HG03442 (cell line): Measurements from ENCODE around the gene HACD2.

Experiments
- ATAC-seq: cut with Tn5 transposase; IDR thresholded peaks from one replicate; pipeline ENCODE4 v1.9.1; 2021; ENCODE audit warnings: mild to moderate bottlenecking, moderate library complexity; ENCODE audit not compliant: unreplicated experiment

Gene HACD2

DNA sequence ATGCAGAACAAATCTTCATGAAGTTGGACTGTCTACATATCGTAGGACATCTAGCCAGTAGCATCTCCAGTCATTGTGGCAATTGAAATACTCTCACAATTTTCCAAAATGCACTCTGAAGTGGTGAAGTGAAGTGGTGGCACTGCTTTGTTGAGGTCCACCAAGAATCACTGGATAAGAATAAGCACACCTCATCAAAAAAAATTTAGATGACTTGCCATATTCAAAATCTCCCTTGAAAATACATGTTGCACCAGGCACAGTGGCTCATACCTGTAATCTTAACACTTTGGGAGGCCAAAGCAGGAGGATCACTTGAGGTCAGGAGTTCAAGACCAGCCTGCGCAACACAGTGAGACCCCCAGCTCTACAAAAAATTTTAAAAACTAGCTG, 12.9 kb downstream of the HACD2 start:
- no peak for ATAC-seq

DNA sequence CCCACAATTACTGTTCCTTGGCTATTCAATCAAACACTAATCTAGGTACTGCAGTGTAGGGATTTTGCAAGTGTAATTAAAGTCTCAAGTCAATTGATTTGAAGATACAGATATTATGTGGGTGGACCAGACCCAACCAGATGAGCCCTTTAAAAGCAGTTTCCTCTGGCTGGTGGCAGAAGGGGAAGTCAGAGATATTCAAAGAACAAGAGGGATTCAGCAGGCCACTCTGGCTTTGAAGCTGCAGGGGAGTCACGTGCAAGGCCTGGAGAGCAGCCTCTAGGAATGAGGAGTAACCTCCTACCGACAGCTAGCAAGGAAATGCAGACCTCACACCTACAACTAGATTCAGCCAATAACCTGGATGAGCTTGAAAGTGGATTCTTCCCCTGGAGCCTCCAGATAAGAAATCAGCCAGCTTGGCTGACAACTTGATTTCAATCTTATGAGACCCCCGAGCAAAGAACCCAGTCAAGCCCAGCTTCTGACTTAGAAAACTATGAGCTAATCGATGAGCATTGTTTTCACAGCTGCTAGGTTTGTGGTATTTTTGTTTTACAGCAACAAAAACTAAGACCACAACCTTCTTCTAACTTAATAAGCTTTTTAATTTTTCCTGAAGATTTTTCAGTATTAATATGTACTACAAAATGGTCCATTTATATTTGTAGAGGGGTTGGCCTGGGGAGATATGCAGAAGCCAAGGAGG, 13.4 kb downstream of the HACD2 start:
- no peak for ATAC-seq

GRCh38 chr3:123568875-123569274, 16.0 kb downstream of the HACD2 start:
- ATAC-seq = no peak

DNA sequence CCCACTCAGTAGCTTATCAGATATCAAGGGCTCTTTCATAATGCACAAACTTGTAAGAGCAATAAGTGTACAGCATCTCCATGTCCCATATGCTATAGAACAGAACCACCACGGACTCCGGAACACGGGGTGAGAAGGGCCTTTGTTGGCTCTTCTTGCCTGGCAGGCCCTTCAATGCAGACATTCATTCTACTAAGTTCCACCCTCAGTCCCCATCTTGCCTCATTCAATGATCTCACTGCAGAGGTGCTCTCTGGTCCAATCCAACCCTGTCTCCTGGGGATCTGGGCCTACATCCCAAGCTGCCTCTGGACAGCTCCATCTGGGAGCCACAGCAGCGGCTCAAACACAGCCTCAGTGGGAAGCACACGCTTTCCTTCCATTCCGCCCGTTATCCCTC, 16.8 kb downstream of the HACD2 start:
- no peak for ATAC-seq

GRCh38 chr3:123564056-123564455, 20.8 kb downstream of the HACD2 start:
- no peak for ATAC-seq

GRCh38 chr3:123562547-123562946, 22.3 kb downstream of the HACD2 start:
- ATAC-seq = no peak

DNA sequence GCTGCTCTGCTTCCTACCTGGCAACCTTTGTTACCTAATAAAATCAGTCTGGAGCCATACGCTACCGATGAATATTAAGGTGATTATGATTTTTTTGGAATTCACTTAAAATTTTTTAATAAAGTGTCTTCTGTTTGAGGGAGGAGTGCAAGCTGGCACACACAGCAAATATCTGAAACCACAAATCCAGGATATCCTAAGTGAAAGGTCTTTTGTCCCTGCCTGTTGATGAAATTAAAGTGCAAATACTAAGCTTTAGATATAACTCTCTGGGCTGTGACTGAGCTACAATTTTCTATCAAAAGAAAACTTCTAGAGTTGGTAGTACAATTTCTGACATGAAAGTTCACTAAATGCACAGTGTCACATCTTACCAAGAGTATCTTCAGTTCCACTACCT, 23.7 kb downstream of the HACD2 start:
- no peak for ATAC-seq

- no peak for ATAC-seq
Observed at GRCh38 chr3:123559040-123559861, 25.6 kb downstream of the HACD2 start.

DNA sequence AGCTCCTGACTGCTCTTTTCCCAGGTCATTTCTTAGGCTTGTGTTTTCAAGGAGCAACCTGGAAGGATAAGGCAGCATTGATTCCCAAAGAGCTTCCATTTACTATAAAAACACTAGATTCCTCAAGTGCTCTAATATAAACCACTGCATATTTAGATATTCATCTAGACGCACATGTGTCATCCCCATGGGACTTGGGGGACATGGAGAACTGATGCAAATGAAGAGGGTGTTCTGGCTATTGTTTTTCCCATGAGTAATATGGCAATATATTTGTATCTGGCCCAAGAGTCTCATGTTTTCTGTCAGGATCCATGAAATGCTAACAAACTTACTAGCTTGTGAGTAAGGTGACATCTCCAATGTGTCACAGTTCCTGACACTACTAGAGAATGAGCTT, 31.3 kb downstream of the HACD2 start:
- no peak for ATAC-seq

- ATAC-seq = no peak
Observed at GRCh38 chr3:123552768-123553167, 32.1 kb downstream of the HACD2 start.

DNA sequence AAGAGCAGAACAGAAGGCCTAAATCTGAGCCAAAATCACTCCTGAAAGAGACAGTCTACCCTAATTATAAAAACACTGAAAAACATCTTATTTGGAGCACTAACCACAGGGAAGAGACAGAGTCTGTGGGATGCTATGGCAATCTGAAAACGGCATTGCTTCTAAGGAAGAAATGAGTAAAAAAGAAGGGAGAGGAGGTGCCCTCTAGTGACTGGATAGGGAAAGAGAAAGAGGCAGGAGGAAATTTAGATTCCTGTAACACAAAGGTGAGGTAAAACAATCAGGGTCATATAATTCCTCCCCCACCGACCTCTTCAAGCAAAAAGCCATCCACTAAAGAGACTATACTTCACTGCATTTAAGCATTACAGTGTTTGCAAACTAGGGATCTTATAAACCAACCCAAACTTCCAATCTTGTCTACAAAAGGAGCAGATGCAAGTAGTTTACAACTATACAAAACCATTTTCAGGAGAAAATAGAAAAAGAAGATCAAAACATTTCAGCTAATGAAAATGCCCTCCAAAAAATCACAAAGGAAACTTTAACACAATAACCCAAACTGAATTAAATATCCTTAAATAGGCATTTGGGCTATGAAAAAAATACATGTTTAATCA, 32.6 kb downstream of the HACD2 start:
- ATAC-seq = no peak

DNA sequence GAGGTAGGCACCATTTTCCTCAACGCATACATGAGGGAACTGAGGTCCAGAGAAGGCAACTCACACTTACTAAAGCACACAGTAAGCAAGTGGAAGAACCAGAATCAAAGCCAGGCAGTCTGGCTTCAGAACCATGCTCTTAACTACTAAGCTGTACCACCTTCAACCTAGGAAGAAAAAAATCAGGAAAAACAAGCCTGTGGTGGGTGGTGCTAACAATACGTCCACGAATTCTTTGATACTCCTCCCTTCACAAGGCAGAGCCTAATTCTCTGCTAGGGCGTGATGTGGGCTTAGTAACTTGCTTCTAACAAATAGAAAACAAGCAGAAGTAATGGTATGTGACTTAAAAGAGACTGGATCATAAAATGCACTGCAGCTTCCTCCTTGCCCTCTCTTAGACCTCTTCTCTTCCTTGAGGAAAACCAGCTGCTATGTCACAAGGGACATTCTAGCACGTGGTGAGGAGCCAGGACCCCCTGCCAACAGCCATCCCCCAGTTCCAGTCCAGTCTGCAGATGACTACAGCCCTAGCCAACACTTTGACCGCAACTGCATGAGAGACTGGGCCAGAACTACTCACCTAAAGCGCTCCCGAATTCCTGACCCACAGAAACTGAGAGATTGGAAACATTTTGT, 36.9 kb downstream of the HACD2 start:
- no peak for ATAC-seq

DNA sequence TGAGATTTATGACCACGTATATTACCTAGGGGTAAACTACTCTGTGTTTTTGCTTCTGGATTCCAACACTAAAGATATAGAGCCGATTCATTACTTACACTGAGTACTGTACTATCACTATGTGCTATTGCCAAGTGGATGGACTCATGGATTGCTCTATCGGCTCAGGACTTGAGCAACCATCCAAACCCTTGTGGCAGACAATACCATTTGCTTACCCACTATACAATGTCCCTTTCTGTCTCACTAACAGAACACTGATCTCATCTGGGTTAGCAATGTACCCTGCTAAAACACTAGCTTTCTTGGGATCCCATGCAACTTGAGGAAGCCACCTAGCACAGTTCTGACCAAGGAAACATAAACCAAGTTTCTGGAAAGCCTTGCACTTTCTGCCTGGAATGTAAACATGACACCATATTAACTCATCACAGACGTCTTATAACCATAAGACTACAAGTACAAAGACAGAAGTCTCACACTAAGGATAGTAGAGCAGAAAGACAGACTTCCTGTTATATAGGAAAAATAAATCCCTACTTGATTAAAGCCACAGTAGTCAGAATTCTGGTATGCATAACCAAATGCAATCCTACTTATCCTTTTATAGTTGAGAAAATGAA, 38.6 kb downstream of the HACD2 start:
- ATAC-seq = no peak

- no peak for ATAC-seq
Observed at GRCh38 chr3:123543950-123544349, 40.9 kb downstream of the HACD2 start.

DNA sequence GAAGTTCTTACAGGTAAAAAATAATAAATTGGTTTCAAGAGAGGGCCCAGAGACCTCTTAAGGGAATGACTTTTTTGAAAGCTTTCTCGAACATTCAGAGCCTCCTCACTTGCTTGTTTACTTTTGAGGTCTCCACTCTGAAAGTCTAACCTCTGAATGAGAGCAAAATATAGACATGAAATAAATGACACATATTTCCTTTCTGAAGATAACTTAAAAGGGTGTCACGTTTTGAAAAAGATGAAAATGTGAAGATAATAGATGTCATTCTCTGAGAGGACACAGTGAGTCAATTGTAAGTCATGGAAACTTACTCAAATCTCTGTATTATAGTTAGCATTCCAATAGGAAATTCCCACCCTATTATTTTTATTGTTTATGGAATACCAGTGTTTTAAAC, 44.6 kb downstream of the HACD2 start:
- no peak for ATAC-seq

GRCh38 chr3:123536153-123536895, 48.5 kb downstream of the HACD2 start:
- peak; percentile 81 for ATAC-seq

DNA sequence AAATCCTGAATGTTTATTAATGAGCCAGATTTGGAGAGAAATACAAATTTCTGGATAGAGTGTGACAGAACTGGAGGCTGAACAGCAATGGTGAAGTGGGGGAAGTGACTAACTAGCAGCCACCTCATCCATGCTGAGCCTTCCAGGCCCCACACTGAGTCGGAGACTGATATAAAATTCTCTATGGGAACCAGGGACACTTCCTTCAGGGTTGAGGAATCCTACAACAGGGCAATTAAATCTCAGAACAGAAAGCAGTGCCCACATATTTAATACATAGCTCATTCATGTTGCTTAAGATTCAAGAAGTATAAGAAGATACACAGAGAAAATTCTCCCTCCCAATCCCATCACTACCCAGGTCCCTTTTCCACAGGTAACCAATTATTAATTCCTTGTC, 49.3 kb downstream of the HACD2 start:
- no peak for ATAC-seq

DNA sequence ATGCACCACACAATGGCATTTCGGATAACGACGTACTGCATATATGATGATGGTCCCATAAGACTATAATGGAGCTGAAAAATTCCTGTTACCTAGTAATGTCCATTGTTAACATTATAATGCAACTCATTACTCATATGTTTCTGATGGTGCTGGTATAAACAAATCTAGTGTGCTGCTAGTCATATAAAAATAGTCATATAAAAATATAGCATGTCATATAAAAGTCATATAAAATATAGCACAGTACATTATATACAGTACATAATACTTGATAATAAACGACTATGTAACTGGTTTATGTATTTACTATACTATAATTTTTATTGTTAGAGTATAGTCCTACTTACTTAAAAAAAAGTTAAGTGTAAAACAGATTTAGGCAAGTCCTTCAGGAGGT, 50.6 kb downstream of the HACD2 start:
- ATAC-seq = no peak

GRCh38 chr3:123533554-123534159, 51.2 kb downstream of the HACD2 start:
- no peak for ATAC-seq

GRCh38 chr3:123528130-123528529, 56.7 kb downstream of the HACD2 start:
- no peak for ATAC-seq
